Stimulated activated CD4-positive, alpha-beta T cell treated with anti-CD3 and anti-CD28 coated beads, Interleukin-2, amount 100 ng/mL, for 4 hours (primary cell): ENCODE data around the gene GNAI3.

Experiments
- DNase-seq: peaks from one replicate; pipeline ENCODE4 v3.0.0-alpha.2; 2020; ENCODE audit warnings: low read depth

The GNAI3 gene

GRCh38 chr1:109624201-109625010 lies 76.0 kb downstream of the GNAI3 start:
- no peak for DNase-seq

- DNase-seq: no peak
Observed at GRCh38 chr1:109625176-109625575, 76.8 kb downstream of the GNAI3 start.

GRCh38 chr1:109625601-109626560 lies 77.5 kb downstream of the GNAI3 start:
- DNase-seq: no peak

- DNase-seq: no peak
Observed at GRCh38 chr1:109626682-109627408, 78.4 kb downstream of the GNAI3 start.

GRCh38 chr1:109627692-109628399 lies 79.4 kb downstream of the GNAI3 start:
- no peak for DNase-seq

- no peak for DNase-seq
Observed at GRCh38 chr1:109628540-109629321, 80.3 kb downstream of the GNAI3 start.

- no peak for DNase-seq
Observed at GRCh38 chr1:109629372-109630030, 81.1 kb downstream of the GNAI3 start.

- DNase-seq: no peak
Observed at GRCh38 chr1:109630081-109630897, 81.9 kb downstream of the GNAI3 start.

- no peak for DNase-seq
Observed at GRCh38 chr1:109630898-109631512, 82.6 kb downstream of the GNAI3 start.

- DNase-seq: no peak
Observed at GRCh38 chr1:109631513-109632505, 83.4 kb downstream of the GNAI3 start.

- DNase-seq: no peak
Observed at GRCh38 chr1:109632671-109633346, 84.4 kb downstream of the GNAI3 start.

GRCh38 chr1:109634292-109634691 lies 85.9 kb downstream of the GNAI3 start:
- no peak for DNase-seq

GRCh38 chr1:109634771-109635750 lies 86.6 kb downstream of the GNAI3 start:
- no peak for DNase-seq

GRCh38 chr1:109635862-109636200 lies 87.4 kb downstream of the GNAI3 start:
- no peak for DNase-seq

- DNase-seq: no peak
Observed at GRCh38 chr1:109636201-109636952, 88.0 kb downstream of the GNAI3 start.
